AG09309 (cell line): Measurements from ENCODE around the gene RNF123.

Source experiments
- DNase-seq: peaks from one replicate; pipeline ENCODE4 v3.0.0-alpha.2; 2010; ENCODE audit warnings: low read depth
- H3K4me3 ChIP-seq: 2 replicates; pipeline ENCODE4 v1.5.1; 2011; ENCODE audit warnings: mild to moderate bottlenecking, low read depth, low read length, moderate library complexity; ENCODE audit not compliant: control insufficient read depth
- TF ChIP-seq, protein P1 (sequence below): IDR thresholded peaks from 2 replicates; pipeline ENCODE4 v1.5.1; 2011; ENCODE audit warnings: mild to moderate bottlenecking, low read depth, low read length, inconsistent platforms; ENCODE audit not compliant: insufficient read depth, control insufficient read depth; ENCODE audit errors: missing control alignments

RNF123 gene

DNA sequence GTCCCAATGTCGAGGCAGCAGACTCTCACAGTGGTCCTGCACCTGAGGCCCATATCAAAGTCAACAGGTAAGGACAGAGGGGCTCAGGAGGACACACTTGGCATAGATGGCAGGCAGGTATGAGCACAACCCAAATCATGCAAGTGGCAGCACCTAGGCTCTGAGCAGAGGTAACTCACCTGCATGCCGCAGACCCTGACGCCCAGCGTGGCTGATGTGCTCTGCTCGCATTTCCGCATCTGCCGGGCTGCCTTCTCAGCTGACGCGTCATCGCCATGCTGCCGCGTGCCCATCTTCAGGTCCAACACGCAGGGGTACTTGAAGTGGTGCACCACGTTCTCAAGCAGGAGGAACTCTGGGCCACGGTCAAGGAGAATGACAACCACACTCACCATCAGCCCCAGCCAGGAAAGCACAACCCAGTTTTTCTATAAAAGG, 38.6 kb downstream of the RNF123 start:
- DNase-seq, result no peak
- H3K4me3 ChIP-seq, result no peak overlapping the region
- TF ChIP-seq, protein P1, sequence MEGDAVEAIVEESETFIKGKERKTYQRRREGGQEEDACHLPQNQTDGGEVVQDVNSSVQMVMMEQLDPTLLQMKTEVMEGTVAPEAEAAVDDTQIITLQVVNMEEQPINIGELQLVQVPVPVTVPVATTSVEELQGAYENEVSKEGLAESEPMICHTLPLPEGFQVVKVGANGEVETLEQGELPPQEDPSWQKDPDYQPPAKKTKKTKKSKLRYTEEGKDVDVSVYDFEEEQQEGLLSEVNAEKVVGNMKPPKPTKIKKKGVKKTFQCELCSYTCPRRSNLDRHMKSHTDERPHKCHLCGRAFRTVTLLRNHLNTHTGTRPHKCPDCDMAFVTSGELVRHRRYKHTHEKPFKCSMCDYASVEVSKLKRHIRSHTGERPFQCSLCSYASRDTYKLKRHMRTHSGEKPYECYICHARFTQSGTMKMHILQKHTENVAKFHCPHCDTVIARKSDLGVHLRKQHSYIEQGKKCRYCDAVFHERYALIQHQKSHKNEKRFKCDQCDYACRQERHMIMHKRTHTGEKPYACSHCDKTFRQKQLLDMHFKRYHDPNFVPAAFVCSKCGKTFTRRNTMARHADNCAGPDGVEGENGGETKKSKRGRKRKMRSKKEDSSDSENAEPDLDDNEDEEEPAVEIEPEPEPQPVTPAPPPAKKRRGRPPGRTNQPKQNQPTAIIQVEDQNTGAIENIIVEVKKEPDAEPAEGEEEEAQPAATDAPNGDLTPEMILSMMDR, result no peak

DNA sequence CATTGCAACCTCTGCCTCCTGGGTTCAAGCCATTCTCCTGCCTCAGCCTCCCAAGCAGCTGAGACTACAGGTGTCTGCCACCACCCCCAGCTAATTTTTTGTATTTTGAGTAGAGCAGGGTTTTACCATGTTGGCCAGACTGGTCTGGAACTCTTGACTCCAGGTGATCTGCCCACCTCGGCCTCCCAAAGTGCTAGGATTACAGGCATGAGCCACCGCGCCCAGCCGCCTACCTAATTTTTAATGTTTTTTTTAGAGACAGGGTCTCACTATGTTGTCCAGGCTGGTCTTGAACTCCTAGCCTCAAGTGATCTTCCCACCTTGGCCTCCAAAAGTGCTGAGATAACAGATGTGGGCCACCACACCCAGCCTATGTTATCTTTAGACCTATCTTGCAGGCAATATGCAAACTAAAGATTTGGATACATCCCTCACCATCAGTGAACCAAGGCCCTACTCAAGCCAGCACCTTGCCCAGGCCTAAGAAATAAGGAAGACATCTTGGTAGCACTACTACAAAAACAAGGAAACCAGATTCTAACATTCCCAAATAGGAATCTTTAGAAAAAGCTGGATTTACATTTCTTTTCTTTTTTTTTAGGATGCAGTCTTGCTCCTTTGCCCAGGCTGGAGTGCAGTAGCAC, 40.7 kb downstream of the RNF123 start:
- no peak for DNase-seq
- TF ChIP-seq, protein P1, result no peak
- H3K4me3 ChIP-seq, result no peak overlapping the region

DNA sequence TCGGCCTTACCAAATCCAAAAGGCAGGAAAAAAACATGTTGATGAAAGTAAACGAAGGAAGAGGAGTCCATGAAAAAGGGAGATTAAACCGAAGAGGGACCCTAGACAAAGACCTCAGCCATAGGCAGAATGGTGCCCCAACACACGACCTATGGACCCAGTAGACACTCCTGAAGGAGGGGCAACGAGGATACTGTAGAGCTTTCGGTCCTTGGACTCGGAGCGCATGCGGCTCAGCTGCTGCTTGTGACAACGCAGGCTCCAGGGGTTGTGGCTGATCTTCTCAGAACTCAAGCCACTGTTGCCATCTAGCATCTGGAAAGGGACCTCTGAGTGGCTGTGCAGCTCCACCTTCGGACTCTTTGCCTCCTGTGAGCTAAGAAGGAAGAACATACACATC, 43.2 kb downstream of the RNF123 start:
- TF ChIP-seq, protein P1, result no peak
- no peak for DNase-seq

DNA sequence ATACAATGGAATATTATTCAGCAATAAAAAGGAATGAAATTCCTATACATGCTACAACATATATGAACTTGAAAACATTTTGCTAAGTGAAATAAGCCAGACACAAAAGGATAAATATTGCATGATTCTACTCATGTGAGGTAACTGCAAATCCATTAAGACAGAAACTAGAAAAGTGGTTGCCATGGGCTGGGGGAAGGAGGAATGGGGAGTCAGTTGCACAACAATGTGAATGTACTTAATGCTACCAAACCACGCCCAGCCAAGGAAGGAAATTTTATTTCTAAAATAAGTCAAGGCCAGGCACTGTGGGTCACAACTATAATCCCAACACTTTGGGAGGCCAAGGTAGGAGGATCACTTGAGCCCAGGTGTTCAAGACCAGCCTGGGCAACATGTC, 44.2 kb downstream of the RNF123 start:
- DNase-seq, result no peak
- TF ChIP-seq, protein P1, result no peak
- H3K4me3 ChIP-seq, result no peak overlapping the region

More for the DNA sequence above, 43.2 kb downstream of the RNF123 start:
- no peak overlapping the region for H3K4me3 ChIP-seq

DNA sequence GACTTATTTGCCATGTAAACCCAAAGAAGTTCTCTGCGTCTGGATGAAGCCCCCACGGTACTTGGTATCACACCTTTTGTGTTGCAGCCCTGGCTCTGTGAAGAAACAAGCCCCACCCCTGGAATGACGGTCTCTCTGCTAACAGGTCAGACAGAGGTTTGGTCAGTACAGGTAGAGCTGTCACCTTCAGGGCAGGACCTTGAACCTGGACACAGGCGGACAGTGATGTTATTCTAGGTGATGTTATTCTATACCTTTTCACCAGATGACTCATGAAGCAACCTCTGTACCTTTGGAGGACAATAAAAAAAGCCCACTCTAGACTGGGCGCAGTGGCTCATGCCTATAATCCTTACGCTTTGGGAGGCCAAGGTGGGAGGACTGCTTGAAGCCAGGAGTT, 45.4 kb downstream of the RNF123 start:
- DNase-seq, result no peak
- TF ChIP-seq, protein P1, result no peak
- H3K4me3 ChIP-seq, result no peak overlapping the region

DNA sequence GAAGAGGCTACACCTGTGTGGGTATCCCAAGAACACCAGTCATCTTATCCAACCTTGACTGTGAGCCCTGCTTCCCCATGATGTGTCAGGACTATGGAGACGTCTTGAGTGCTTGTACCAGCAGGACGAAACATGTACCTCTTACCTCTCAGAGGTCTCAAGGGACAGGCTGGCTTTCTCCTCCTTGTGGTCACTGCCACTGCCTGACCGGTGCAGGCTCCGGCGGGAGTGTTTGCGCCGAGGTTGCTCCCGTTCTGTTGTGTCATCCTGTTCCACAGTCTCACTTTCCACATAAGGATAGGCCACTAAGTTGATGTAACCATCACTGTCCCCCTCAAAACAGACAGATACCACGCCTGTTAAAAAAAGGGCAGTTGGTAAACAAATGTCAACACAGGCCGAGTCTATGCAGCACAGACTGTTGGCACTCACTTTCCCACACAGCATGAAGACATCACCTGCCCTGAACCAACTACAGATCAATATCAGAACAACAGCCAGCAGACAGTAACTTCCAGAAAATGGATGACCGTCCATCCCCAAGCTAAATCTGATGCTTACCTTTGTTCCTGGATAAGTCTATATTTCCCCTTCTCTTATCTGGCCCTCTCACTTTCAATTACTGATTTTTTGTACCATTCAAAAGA, 48.8 kb downstream of the RNF123 start:
- DNase-seq, result no peak
- no peak overlapping the region for H3K4me3 ChIP-seq
- TF ChIP-seq, protein P1, result no peak

DNA sequence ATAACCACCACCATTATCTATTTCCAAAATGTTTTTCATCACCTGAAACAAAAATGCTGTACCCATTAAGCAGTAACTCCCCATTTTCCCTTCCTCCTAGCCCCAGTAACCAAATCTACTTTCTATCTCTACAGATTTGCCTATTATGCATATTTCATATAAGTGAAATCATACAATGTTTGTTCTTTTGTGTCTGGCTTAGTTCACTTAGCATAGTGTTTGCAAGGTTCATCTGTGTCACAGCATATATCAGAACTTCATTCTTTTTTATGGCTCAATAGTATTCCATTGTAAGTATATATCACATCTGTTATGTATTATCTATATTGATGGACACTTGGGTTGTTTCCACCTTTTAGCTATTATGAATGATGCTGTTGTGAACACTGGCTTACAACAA, 51.1 kb downstream of the RNF123 start:
- DNase-seq, result no peak
- TF ChIP-seq, protein P1, result no peak
- no peak overlapping the region for H3K4me3 ChIP-seq
